Measurements from ENCODE around the gene EXOSC9. TPM values are rescaled to one million over a fixed set of nuclear protein-coding genes. Genes with fewer than 3 reads are reported as not detected.
A peak's percentile ranks its signal among the peaks of the same experiment; 100 is the strongest.
"Not testable (repeated sequence)": the region's sequence is repeated elsewhere in the genome, so short reads cannot be mapped to it uniquely, and the experiment has no call there.

The EXOSC9 gene, protein sequence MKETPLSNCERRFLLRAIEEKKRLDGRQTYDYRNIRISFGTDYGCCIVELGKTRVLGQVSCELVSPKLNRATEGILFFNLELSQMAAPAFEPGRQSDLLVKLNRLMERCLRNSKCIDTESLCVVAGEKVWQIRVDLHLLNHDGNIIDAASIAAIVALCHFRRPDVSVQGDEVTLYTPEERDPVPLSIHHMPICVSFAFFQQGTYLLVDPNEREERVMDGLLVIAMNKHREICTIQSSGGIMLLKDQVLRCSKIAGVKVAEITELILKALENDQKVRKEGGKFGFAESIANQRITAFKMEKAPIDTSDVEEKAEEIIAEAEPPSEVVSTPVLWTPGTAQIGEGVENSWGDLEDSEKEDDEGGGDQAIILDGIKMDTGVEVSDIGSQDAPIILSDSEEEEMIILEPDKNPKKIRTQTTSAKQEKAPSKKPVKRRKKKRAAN
- total RNA-seq: 25.9 TPM

DNA sequence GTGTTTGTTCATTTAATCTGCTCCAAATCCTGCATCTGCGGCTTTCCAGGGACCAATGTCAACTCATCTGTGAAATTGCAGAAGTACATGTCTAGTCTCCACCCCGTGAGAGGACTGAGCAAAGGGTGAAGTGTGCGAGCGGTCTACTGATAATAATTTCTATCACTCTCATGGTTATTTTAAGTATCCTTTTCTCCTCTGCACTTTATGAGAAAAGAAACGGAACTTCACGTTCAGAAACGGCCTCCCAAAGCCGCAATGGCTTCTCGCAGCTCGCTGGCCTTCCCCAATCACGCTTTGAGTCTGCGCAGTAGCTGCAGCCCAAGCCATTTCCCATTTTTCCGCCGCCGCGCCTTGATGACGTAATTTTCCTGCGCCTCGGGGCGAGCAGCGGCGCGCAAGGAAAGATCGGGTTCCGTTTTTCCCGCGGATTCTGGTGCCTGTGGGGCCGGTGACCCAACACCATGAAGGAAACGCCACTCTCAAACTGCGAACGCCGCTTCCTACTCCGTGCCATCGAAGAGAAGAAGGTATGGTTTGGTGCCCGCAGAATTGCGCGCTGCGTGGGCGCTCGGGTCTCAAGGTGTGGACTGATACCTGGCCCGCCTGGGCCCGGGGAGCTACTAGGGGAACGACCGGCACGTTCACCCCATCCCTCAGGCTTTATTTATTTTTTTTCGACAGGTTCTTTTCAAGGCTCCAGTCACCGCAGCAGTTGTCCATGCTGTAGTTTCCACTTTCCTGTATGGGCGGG is at the start of gene EXOSC9:
TSS of gene EXOSC9 (plus strand) at position 363 of the 754 bp plus-strand sequence. CDS start at position 465, 102 bp downstream.
- peak; percentile 95 to 96 (median 96) for DNase-seq (ENCODE audit: low read depth in 2 of 3, low spot score in 2 of 3)

DNA sequence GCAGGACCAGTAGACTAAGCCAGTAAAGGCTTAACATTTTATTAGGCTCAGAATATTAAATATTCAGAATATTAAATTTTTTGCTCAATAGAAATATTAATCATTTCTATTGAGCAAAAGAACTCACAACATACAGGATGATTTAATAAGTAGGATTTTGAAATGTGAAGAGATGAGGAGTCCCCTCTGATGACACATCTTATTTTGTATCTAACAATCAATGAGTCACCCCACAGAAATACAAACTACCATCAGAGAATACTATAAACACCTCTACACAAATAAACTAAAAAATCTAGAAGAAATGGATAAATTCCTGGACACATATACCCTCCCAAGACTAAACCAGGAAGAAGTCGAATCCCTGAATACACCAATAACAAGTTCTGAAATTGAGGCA is 49.0 kb upstream of the EXOSC9 start:
- not testable (repeated sequence) for DNase-seq (ENCODE audit: low read depth in 2 of 3, low spot score in 2 of 3)

DNA sequence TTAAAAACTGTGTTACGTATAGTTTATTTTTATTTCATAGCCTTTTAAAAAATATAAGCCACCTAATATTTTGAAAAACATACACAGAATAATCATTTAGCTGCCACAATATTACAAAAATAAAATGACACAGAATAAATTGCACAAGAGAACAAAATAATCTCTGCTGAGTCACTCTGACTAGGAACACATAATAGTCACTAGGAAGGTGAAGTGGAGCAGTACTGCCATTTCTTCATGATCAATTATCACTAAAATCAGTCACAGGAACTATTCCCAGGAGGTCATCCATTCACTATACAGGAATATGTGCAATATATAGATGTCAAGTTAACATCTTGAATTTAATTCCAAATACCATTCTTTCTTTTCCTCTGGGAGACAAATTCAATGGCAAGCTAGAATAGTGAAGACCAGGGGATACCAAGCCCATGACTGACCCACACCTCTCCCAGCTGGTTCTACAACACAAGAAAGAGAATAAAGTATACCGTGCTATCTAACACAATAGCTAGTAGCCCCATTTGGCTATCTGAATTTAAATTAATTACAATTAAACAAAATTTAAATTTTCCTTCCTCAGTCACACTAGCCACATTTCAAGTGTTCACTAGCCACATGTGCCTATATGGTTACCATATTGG is 42.1 kb upstream of the EXOSC9 start:
- no peak for DNase-seq (ENCODE audit: low read depth in 2 of 3, low spot score in 2 of 3)

DNA sequence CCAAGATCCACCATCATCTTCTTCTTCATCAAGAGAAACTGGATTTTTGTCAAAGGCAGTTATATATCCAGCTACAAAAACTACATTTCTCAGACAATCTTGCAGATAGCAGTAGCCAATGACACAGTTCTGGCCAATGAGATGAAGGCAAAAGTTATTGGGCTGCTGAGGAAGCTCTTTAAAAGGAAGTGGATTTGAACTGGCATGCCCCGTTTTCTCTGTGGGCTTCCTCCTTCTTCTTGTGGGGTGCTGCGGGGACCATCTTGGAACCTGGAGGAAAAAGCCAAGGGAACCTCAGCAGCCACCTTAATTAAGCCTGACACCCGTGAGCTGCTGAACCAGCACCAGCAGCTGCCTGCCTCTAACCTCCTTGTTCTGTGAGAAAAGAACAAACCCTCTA is 40.9 kb upstream of the EXOSC9 start:
- DNase-seq (ENCODE audit: low read depth in 2 of 3, low spot score in 2 of 3): no peak

DNA sequence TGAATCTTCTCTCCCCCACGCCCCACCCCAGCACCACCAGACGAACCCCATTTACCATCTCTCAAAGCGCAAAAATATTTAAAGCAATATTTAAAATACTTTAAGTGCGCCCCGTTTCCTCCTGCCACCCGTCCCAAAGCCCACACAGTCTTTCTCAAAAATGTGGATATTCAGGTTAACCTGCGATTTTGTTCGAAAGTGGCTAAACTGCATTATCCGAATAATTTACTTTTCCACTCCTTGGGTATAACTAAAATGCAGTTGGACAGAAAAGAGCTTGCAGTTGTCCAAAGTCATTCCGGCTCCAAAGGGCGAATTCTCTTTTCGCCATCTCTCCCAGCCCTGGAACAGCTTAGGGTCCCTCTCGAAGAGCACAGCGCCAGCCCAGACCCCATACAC is 36.8 kb upstream of the EXOSC9 start:
- DNase-seq (ENCODE audit: low read depth in 2 of 3, low spot score in 2 of 3): no peak

DNA sequence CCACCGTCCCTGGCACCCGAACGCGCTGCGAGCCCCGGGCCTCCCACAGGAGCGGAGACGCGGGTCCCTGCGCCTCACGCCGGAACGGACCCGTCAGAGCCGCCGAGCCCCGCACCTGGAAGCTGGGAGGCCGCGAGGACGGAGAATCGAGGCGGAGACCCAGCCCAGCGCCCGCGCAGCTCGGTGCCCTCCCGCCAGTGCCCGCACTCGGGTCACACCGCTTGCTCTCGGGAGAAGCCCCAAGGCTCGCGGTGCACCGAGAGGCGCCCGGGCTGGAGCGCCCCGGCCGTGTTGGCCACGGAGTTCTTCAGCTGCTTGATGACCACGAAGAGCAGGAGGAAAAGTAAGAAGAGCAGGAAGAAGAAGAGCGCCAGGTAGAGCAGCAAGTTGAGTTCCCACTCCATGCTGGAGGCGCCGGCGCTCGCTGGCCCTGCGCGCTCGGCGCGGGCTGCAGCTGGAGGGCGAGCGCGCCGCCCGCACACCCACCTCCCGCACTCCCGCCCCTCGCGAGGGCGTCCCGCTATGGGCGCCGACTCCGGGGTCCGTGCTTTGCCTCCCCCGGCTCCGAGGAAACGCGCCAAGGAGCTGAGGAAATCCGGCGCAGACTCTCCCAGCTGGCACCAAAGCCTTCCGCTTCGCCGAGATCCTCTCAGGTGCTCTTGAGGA is 36.3 kb upstream of the EXOSC9 start, which contains the start of gene SMIM43:
TSS of gene SMIM43 (minus strand) at position 463 of the 666 bp plus-strand sequence. CDS start at position 404, 59 bp downstream.
- DNase-seq (ENCODE audit: low read depth in 2 of 3, low spot score in 2 of 3): peak in 1 of 3 donors; percentile 17

DNA sequence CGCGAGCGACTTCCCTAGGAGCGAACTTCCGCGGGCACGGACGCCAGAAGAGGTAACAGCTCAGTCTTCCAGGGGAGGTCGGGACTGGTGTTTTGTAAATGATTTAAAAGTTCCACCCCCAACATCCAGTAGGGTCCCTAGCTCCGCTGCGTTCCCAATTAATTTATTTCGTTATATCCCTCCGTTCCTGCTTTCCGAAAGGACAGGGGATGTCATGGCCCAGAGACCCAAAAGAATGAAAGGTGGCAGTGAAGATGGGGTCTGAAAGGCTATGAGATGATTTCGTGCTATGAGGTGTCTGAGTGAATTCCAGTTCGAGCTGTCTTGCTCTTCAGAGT is 35.8 kb upstream of the EXOSC9 start:
- DNase-seq (ENCODE audit: low read depth in 2 of 3, low spot score in 2 of 3): no peak

DNA sequence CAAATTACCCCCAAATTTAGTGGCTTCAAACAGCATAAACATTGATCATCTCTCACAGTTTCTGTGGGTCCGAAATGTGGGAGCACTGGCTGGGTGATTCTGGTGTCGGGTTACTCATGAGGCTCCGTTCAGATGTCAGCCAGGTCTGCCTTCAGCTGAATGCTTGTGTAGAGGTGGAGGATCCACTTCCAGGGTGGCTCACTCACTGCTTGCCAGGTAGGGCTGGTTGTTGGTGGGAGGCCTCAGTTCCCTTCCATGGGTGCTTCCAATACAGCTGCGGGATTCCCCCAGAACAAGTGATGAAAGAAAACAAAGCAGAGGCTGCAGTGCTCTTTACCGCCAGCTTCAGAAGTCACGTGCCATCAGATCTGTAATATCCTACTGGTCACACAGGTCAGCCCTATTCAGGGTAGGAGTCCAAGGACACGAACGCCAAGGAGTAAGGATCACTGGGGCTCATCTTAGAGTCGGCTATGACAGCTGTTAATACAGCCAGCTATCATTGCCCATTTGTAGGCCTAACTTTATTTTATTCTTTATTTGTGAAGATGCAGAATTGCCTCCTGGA is 35.1 kb upstream of the EXOSC9 start:
- no peak for DNase-seq (ENCODE audit: low read depth in 2 of 3, low spot score in 2 of 3)

DNA sequence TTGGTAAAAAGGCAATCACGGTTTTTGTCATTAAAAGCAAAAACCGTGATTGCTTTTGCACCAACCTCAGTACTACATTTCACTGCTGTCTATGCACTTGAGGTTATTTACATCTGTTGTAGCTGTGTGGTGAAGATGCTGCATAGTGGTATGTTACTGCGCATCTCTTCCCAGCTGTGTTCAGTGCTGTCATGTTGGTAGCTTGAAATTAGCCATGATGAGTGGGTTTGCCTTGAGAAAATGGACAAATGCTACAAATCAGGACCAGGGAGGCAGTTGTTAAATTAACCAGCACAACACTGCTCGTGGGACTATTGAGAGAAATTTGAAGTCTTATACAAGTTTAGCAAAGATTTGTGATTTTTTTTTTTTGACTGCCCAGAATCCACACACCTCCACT is 34.0 kb upstream of the EXOSC9 start:
- no peak for DNase-seq (ENCODE audit: low read depth in 2 of 3, low spot score in 2 of 3)

DNA sequence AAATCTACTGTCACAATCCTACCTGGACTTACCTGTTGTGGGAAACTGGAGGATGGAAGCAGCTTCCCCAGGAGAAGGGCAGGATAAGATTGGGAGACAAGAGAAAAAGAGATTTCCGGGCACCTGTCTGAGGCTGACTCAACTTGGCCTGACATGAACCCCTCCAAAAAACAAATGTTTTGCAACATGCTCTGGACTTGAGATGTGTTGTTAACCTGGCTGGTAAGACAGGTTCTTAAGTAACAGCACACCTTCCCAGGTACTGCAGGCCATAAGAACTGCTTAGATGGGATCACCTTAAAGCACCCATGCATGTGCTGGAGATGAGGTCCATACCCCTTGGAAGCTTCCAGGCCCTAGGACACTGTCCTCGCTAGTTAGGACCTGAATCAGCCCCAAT is 31.8 kb upstream of the EXOSC9 start:
- no peak for DNase-seq (ENCODE audit: low read depth in 2 of 3, low spot score in 2 of 3)

DNA sequence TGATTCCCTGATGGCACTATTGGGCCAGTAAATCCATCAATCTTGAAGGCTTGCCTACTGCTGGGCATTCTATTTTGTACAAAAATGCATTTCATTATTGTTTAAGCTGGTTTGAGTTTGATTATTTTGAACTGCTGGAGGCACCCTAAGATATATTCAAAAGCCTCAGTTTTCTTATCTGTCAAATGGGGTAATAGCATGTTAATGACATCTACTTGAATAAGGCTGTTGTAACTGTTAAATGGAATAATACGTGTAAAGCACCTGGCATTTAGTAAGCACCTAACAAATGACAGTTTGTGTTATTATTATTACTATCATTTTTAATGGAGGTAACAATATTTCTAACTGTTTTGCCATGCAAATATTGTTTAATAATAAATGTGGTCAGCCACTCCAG is 29.3 kb upstream of the EXOSC9 start:
- DNase-seq (ENCODE audit: low read depth in 2 of 3, low spot score in 2 of 3): no peak

DNA sequence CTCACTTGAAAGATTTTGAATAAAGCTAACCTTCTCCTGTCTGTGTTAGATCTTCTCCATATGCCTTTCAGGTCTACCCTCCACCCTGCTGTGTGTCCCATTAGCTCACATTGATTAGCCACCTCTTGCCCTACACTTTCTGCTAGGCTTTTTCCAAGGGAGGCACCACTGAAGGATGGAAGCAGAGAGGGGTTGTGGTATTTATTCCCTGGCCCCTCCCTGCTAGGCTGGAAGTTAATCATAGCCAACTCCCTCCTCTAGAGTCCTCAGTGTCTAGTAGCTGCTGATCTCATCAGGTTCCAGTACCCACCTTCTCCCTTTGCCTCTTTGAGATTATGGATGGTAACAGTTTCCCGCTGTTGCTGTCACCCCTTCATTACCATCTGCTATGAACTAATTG is 27.2 kb upstream of the EXOSC9 start:
- no peak for DNase-seq (ENCODE audit: low read depth in 2 of 3, low spot score in 2 of 3)

DNA sequence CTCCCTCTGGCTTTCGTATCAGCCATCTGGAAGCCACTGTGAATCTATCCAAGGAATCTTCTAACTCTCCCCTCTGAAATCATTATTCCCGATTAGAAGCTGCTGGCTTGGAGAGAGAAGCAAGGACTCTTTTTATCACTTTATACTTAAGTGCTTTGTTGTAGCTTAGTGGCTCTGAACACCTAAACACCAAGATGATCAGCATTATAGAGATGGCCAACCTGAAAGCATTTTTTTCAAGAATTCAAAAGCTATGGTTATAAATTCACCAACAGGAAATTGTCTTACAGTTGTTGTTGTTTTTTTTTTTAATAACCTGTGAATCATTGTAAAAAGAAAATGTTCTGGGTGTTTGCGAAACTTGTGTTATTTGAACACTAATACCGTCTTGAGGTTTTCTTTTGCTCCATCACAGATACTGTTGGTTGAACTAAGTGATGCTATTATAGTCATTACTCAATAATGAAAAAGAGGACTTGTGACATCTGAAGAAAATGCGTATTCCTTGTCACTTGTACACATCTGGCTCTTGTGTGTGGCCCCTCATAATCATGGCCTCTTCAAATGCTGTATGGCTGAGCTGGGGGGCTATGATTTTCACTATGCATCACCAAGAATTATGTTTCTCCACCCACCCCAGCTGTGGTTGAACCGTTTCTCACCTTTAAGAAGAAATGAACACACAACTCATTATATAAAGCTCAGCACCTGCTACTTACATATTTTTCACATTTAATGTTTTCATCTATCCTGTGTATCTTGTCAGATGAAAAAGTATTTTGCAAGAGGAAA is 24.3 kb upstream of the EXOSC9 start:
- DNase-seq (ENCODE audit: low read depth in 2 of 3, low spot score in 2 of 3): no peak

DNA sequence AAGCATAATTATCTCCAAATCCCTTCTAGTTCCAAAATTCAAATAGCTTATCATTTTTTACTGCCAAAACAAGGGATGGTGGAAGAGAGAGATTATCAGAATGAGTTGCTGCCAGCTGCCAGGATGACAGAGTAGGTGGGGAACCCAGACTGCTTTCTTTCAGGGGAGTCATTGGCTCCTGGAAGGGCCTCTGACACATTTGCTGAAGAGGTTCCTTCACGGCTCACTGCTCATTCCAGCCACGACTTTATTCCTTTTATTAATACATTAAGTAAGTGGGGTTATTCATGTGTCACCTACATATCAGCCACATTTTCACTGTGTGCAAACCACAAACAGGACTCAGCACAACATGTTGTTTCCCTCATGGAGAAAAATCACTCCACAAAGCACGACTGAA is 23.5 kb upstream of the EXOSC9 start:
- no peak for DNase-seq (ENCODE audit: low read depth in 2 of 3, low spot score in 2 of 3)

DNA sequence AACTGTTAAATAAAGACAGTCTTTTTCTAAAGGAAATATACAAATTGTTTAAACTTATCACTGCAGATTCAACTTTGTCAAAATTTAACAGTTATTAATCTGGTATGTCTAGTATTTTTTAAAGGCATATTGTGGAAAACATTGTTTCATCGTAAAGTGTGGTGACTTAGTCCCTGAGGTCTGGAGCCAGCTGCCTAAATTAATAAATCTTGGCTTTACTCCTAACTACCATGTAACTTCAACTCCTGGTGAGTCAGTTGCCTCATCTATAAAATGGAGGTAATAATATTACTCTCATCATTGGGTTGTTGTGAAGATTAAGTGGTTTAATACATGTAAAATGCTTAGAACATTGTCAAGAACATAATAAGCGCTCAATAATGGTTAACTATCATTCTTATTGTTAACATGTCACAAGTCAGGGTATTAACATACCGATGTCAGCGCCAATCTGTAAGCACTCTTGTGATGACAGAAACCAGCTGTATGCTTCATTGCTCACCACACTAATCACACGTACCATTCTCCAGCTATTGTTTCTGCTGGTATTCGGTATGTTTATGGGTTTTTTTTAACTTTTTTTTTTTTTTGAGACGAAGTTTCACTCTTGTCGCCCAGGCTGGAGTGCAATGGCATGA is 22.0 kb upstream of the EXOSC9 start:
- DNase-seq (ENCODE audit: low read depth in 2 of 3, low spot score in 2 of 3): no peak

DNA sequence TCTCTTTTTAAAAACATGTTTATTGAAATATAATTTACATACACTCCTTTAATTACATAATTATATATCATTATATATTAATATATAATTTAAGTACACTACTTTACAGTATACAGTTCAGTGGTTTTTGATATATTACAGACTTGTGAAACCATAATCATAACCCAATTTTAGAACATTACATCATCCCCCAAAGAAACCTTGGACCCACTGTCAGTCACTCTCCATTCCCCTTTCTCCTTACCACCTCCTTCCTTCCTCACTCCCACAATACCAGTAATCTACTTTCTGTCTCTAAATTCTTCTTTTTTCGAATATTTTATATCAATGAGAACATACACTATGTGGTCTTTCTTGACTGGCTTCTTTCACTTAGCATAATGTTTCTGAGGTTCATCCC is 17.9 kb upstream of the EXOSC9 start:
- DNase-seq (ENCODE audit: low read depth in 2 of 3, low spot score in 2 of 3): no peak

DNA sequence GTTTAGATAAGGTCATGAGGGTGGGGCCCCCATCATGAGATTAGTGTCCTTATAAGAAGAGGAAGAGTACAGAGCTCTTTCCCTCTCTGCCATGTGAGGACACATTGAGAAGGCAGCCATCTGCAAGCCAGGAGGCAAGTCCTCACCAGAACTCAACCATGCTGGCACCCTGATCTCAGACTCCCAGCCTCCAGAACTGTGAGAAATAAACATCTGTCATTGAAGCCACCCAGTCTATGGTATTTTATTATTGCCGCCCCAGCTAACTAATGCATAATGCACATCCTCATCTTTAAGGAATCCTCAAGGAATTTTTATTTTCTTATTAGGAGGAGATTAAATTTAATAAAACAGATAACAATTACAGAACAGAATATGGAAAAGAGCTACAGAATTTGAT is 16.7 kb upstream of the EXOSC9 start:
- DNase-seq (ENCODE audit: low read depth in 2 of 3, low spot score in 2 of 3): no peak

DNA sequence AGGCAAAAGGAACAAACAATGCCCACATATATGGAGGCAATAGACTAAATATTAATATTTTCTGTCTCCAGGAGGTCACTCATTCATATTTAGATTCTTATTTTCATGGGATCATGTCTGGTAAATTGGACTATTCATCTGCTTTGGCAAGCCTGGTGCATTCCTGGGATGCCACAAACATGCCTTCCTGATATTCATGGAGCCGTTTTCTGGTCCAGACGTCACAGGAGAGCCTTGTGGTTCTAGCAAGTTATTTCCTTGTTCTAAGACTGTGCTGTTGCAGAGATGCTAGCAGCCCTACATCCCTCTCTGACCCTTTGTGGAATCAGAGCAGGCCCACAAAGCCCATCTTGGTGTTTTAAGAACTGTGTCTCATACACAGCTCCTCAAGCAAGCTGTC is 16.1 kb upstream of the EXOSC9 start:
- no peak for DNase-seq (ENCODE audit: low read depth in 2 of 3, low spot score in 2 of 3)

DNA sequence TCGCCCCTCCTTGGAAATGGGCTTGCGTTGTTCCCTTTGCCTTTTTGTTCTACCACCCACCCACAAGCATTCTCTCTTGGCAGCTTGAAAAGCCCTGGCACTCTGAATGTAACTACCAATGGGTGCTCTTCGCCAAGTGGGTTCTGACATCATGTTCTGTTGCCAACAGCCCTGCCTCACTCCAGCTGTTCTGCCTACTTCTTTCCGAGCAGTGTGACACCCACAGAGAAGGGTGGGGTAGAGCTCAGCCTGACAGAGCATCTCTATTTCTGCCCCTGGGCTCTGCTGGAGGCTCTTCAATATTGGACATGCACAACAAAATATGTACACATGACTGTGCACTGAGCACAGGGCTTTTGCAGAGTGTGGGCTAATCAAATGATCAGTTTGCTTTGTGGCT is 15.6 kb upstream of the EXOSC9 start:
- DNase-seq (ENCODE audit: low read depth in 2 of 3, low spot score in 2 of 3): no peak

Data from hematopoietic multipotent progenitor cell (in vitro differentiated cells).